Suprapubic skin (tissue), 4 donors: Measurements from ENCODE around the gene ARHGAP40. TPM values are rescaled to one million over a fixed set of nuclear protein-coding genes. Genes with fewer than 3 reads are reported as not detected.
A peak's percentile ranks its signal among the peaks of the same experiment; 100 is the strongest.

ENCODE experiments used
- DNase-seq, 2 donors: peaks; one replicate each; pipeline ENCODE4 v3.0.0-alpha.2; 2019; ENCODE audit warnings: low spot score in 2 of 2
- H3K27ac ChIP-seq: fragments of 200-600 bp; sonication (generic); one replicate; pipeline ENCODE4 v1.5.1; 2019
- H3K27me3 ChIP-seq: fragments of 200-600 bp; sonication (generic); one replicate; pipeline ENCODE4 v1.5.1; 2019
- H3K36me3 ChIP-seq: fragments of 200-600 bp; sonication (generic); one replicate; pipeline ENCODE4 v1.5.1; 2019
- H3K4me1 ChIP-seq: fragments of 200-600 bp; sonication (generic); one replicate; pipeline ENCODE4 v1.5.1; 2019
- H3K4me3 ChIP-seq: fragments of 200-600 bp; sonication (generic); one replicate; pipeline ENCODE4 v1.5.1; 2019; ENCODE audit warnings: mild to moderate bottlenecking
- H3K9me3 ChIP-seq: fragments of 200-600 bp; sonication (generic); one replicate; pipeline ENCODE4 v1.5.1; 2019
- EP300 ChIP-seq: sonication (generic); formaldehyde crosslinking; IDR thresholded peaks from one replicate; pipeline ENCODE4 v1.6.1; 2017; ENCODE audit warnings: antibody characterized with exemption
- POLR2A ChIP-seq, 2 donors: fragments of 450-650 bp; IDR thresholded peaks; one replicate each; pipeline ENCODE4 v1.6.1; 2017; ENCODE audit warnings: antibody characterized with exemption in 2 of 2, mild to moderate bottlenecking in 2 of 2, moderate library complexity in 2 of 2
- POLR2AphosphoS5 ChIP-seq, 3 donors: sonication (generic); formaldehyde crosslinking; IDR thresholded peaks; one replicate each; pipeline ENCODE4 v1.6.1; 2017; ENCODE audit warnings: antibody characterized with exemption in 3 of 3
- WGBS: methylation state at CpG from one replicate; pipeline ENCODE4 v1.1.5; 2018; 5-methylcytosine and 5-hydroxymethylcytosine counted together
- total RNA-seq, 4 donors: library from RNA; depleted of rRNA; stranded (reverse); fragments of >200 nt; gene quantifications; one replicate each; pipeline ENCODE4 v1.1.0, GENCODE V29; 2016
- TF ChIP-seq, protein P1 (sequence below), 2 donors: fragments of 200-600 bp in 1 of 2; fragments of 450-650 bp in 1 of 2; sonication (generic) in 1 of 2; IDR thresholded peaks; one replicate each; pipeline ENCODE4 v1.5.1; 2016 to 2019; ENCODE audit warnings: antibody characterized with exemption in 2 of 2, mild to moderate bottlenecking in 1 of 2, moderate library complexity in 1 of 2

The ARHGAP40 gene
- total RNA-seq, 4 donors from 2014 or later, result 30.2 to 139 (median 74.5) TPM

DNA sequence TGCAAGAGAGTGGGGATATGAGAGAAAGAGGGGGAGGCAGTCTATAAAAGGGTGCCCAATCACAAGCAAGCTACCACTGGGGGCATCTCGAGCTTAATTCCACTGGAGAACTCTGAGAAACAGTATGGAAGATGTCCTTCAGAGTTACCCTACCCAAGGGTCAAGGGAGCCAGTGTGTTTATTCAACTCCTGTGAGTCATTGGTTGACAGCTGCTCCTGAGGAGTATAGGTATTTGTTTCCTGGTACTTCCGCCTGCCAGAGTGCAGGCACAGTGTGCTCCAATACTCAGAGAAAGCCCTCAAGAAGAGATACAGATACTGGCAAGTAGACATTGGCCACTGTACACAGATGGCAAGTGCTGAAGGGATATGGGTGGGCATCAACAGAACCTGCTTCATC is 49.5 kb downstream of the ARHGAP40 start:
- TF ChIP-seq POLR2A (IDR thresholded peaks at IDR 0.05) (no peak), EP300 (no peak), POLR2AphosphoS5 (IDR thresholded peaks at IDR 0.05) (no peak)
- TF ChIP-seq, protein P1, sequence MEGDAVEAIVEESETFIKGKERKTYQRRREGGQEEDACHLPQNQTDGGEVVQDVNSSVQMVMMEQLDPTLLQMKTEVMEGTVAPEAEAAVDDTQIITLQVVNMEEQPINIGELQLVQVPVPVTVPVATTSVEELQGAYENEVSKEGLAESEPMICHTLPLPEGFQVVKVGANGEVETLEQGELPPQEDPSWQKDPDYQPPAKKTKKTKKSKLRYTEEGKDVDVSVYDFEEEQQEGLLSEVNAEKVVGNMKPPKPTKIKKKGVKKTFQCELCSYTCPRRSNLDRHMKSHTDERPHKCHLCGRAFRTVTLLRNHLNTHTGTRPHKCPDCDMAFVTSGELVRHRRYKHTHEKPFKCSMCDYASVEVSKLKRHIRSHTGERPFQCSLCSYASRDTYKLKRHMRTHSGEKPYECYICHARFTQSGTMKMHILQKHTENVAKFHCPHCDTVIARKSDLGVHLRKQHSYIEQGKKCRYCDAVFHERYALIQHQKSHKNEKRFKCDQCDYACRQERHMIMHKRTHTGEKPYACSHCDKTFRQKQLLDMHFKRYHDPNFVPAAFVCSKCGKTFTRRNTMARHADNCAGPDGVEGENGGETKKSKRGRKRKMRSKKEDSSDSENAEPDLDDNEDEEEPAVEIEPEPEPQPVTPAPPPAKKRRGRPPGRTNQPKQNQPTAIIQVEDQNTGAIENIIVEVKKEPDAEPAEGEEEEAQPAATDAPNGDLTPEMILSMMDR (IDR thresholded peaks at IDR 0.05), result no peak
- H3K4me3 ChIP-seq, result no peak overlapping the region
- H3K36me3 ChIP-seq, result no peaks in the 10 kb centered on the region
- peaks cover 68% of the 10 kb centered on the region for H3K27me3 ChIP-seq
- DNase-seq, result no peak
- whole genome bisulfite sequencing, result 59% methylated on average over 2 of the region's 2 CpGs
- H3K9me3 ChIP-seq, result no peaks in the 10 kb centered on the region
- no peak overlapping the region for H3K27ac ChIP-seq
- H3K4me1 ChIP-seq, result peaks cover 4% of the 10 kb centered on the region

DNA sequence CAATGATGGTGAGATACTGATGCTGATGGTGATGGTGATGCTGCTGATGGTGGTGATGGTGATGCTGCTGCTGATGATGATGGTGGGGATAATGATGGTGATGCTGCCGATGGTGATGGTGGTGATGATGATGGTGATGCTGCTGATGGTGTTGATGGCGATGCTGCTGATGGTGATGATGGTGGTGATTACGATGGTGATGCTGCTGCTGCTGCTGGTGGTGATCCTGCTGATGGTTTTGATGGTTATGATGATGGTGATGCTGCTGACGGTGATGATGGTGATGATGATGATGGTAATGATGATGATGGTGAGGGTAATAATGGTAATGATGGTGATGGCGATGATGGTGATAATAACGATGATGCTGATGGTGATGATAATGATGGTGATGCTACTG is 50.0 kb downstream of the ARHGAP40 start:
- Histone ChIP-seq H3K36me3 (no peaks in the 10 kb centered on the region), H3K4me1 (peaks cover under 1% of the 10 kb centered on the region), H3K4me3 (no peak overlapping the region), H3K9me3 (no peaks in the 10 kb centered on the region), H3K27ac (no peak overlapping the region), H3K27me3 (peaks cover 67% of the 10 kb centered on the region)
- DNase-seq, result no peak
- WGBS, result 92% methylated on average over 6 of the region's 6 CpGs
- TF ChIP-seq POLR2AphosphoS5 (IDR thresholded peaks at IDR 0.05), result no peak
- TF ChIP-seq, protein P1 (IDR thresholded peaks at IDR 0.05), result no peak
- no peak for TF ChIP-seq EP300
- no peak for TF ChIP-seq POLR2A (IDR thresholded peaks at IDR 0.05)

DNA sequence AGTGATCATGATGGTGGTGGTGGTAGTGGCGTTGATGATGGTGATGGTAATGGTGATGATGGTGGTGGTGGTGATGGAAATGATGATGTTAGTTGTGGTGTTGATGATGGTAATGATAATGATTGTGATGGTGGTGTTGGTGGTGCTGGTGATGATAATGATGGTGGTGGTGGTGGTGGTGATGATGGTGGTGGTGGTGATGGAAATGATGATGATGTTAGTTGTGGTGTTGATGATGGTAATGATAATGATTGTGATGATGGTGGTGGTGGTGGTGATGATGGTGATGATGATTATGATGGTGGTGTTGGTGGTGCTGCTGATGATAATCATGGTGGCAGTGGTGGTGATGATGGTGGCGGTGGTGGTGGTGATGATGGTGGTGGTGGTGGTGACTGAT is 51.4 kb downstream of the ARHGAP40 start:
- H3K4me1 ChIP-seq, result no peaks in the 10 kb centered on the region
- H3K36me3 ChIP-seq, result no peaks in the 10 kb centered on the region
- 86% methylated on average over 2 of the region's 2 CpGs for WGBS
- TF ChIP-seq POLR2A (IDR thresholded peaks at IDR 0.05), result no peak
- no peak for TF ChIP-seq POLR2AphosphoS5 (IDR thresholded peaks at IDR 0.05)
- TF ChIP-seq, protein P1 (IDR thresholded peaks at IDR 0.05), result no peak
- TF ChIP-seq EP300, result no peak
- no peak overlapping the region for H3K27ac ChIP-seq
- no peak overlapping the region for H3K4me3 ChIP-seq
- no peaks in the 10 kb centered on the region for H3K9me3 ChIP-seq
- DNase-seq, result no peak
- peaks cover 63% of the 10 kb centered on the region for H3K27me3 ChIP-seq

DNA sequence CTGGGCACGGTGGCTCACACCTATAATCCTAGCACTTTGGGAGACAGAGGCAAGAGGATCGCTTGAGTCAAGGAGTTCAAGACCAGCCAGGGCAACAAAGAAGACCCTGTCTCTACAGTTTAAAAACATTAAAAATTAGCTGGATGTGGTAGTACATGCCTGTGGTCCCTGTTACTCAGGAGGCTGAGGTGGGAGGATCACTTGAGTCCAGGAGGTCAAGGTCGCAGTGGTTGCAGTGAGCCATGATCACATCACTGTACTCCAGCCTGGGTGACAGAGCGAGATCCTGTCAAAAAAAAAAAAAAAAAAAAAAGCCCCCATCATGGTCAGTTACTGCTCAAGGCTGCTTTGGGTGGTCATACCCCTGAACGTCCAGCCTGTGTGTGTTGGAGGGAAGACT is 55.8 kb downstream of the ARHGAP40 start:
- Histone ChIP-seq H3K4me1 (no peaks in the 10 kb centered on the region), H3K27ac (no peak overlapping the region), H3K27me3 (peaks cover 48% of the 10 kb centered on the region), H3K9me3 (no peaks in the 10 kb centered on the region), H3K36me3 (no peaks in the 10 kb centered on the region), H3K4me3 (no peak overlapping the region)
- TF ChIP-seq POLR2AphosphoS5 (IDR thresholded peaks at IDR 0.05) (no peak), POLR2A (IDR thresholded peaks at IDR 0.05) (no peak), EP300 (no peak)
- TF ChIP-seq, protein P1 (IDR thresholded peaks at IDR 0.05), result no peak
- 87% methylated on average over 5 of the region's 5 CpGs for WGBS
- no peak for DNase-seq

DNA sequence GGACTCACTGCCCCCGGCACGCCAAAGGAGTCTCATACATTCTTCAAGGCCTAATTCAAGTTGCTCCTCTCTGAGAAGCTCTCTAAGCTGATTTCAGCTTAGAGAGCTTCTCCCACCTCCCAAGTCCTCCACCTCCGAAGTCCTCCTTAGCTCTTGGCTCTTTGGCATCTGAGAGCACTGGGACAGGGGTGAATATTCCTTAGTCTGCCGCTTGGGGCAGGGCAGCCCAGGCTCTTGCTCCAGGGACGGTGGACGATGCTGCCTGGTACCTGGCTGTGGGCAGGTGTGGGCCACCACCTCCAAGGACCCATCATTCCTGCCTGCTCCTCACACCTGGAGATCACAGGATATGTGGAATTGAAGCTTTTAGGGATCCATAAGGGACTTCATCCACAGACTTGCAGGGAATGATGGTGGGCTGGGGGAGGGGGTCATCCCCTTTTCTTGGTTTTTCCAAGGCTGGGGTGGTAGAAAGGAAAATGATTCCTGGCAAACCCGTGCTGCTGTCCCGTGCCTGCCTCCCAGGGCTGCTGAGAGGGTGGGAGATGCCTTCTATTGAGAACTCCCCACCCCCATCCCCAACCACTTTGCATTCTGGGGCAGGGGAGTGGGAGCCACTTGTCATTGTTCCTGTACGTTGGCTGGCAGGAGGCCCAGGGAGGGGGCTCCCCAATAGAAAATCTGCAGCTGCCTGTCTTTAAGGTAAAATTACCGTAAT is 57.4 kb downstream of the ARHGAP40 start:
- WGBS, result 16% methylated on average over 8 of the region's 10 CpGs
- TF ChIP-seq, protein P1 (IDR thresholded peaks at IDR 0.05), result peak in 1 of 2 donors; percentile 46
- TF ChIP-seq EP300, result no peak
- no peak overlapping the region for H3K4me3 ChIP-seq
- no peak for DNase-seq
- H3K36me3 ChIP-seq, result no peaks in the 10 kb centered on the region
- H3K27ac ChIP-seq, result no peak overlapping the region
- peaks cover 58% of the 10 kb centered on the region for H3K27me3 ChIP-seq
- H3K9me3 ChIP-seq, result no peaks in the 10 kb centered on the region
- no peaks in the 10 kb centered on the region for H3K4me1 ChIP-seq
